Renal cortical epithelial cell (primary cell): ENCODE data around the gene KCMF1. TPM values are rescaled to one million over a fixed set of nuclear protein-coding genes. Genes with fewer than 3 reads are reported as not detected.

Source experiments
- DNase-seq: peaks from one replicate; pipeline ENCODE4 v3.0.0-alpha.2; 2011; ENCODE audit warnings: low read depth
- total RNA-seq: library from RNA; depleted of rRNA; stranded (reverse); fragments of >200 nt; gene quantifications from 2 replicates; pipeline ENCODE4 v1.2.3, GENCODE V29; 2014

The KCMF1 gene
- total RNA-seq, 1 donor from 2014 or later, result 109 TPM

- no peak for DNase-seq
Observed at GRCh38 chr2:85022232-85022631, 51.3 kb downstream of the KCMF1 start.

DNA sequence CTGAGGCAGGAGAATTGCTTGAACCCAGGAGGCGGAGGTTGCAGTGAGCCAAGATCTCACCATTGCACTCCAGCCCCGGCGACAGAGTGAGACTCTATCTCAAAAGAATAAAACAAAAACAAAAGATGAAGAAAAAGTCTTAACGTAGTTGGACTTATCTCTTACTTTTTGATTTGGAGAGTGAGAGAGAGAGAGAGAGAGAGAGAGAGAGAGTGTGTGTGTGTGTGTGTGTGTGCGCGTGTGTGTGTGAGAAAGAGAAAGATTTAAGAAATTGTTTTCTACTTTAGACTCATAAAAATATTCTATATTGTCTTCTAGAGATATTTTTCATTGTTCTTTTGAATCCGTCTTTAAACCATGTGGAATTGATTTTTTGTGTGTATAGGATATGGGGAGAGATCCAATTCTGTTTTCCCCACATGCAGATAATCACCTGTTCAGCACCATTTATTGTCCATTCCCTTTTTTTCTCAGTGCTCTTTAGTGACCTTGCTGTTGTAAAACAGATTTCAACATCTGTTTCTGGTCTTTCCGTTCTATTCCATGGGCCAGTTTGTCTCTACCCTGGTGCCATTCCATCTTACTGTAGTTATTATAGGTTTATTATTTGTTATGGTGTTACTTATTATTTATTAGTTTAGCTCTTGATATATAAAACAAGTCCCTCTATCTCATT lies 53.5 kb downstream of the KCMF1 start:
- DNase-seq, result no peak

GRCh38 chr2:85032621-85033020 lies 61.7 kb downstream of the KCMF1 start:
- DNase-seq, result no peak

DNA sequence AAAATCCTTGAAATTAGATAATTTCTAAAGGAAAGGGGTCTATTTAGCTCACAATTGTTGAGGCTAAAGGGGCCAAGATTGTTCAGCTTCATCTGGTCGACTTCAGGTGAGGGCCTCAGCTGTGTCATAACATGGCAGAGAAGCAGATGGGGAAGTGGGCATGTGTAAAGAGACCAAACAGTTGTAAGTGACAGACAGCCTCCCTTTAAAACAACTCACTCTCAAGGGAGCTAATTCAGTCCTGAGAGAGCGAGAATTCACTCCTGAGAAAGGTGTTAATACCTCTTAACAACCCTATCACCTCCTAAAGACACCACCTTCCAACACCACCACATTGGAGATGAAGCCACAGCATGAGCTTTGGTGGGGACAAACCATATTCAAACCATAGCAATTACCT lies 62.4 kb downstream of the KCMF1 start:
- no peak for DNase-seq

- no peak for DNase-seq
Observed at GRCh38 chr2:85034158-85034557, 63.2 kb downstream of the KCMF1 start.

DNA sequence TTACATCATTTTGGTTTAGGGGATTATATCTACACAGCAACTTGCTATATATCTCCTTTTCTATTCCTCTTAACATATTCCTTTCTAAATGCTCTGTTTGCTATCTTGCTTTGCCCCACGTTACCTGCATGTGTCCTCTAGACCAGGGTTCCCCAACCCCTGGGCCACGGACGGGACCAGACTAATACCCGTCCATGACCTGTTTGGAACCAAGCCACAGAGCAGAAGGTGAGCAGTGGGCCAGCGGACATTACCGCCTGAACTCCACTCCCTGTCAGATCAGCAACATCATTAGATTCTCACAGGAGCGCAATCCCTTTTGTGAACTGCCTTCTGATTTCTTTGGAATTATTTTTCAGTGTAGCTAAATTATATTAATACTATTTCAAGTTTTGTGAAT lies 66.7 kb downstream of the KCMF1 start:
- no peak for DNase-seq

DNA sequence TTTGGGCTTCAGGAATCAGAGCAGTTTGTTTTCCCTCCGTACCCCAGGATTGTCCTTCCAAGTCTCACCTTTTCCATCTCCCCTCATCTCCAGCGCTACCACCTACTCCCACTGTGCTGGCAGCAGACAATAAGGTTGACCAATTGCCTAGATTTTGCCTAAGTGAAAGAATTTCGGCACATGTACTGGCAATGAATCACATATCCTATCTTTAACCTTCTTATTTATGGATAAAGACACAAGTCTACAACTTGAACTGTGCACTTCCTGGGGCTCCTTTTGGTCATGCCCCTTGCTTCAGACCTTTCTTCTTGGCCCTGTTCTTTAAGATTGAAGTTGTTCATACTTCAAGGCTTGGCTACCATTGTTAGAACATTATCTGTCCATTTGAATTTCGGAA lies 71.4 kb downstream of the KCMF1 start:
- DNase-seq, result no peak

DNA sequence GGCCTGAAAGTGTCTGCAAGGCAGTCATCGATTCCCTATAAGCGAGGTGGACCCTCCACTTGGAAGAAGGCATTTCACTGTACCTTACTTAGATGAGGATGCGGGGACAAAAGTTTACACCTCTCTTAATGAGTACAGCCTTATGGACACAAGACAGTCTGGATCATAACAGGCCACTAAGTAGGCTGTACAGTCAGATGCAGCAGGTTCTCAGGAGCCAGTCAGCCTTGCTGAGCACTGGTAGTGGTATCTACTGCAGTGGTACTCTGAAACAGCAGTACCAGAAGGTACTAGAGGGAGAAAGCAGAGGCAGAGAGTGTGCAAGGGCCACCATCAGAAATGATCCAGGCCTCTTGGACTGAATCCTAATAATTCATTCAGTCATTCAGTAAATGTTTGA lies 77.6 kb downstream of the KCMF1 start:
- no peak for DNase-seq

- no peak for DNase-seq
Observed at GRCh38 chr2:85049236-85049635, 78.3 kb downstream of the KCMF1 start.

DNA sequence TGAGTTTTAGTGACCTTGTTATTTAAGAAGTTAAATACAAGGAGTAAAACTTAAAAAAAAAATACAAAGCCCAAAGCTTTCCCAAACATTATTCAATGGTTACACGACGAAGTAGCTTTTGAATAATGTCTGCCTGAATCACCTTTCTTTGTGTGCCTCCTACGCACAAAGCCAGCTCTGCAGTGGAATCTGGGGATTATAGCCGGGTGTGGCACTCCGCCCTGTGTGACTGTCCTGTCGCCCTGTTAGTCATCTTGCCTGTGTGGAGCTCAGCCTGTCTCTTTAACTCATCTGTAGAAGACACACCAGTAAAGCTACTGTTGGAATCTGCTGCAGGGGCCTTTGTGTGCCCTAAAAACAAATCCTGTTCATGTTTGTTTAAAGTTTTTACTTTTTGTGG lies 82.8 kb downstream of the KCMF1 start:
- DNase-seq, result peak; percentile 66

- no peak for DNase-seq
Observed at GRCh38 chr2:85057226-85057962, 86.4 kb downstream of the KCMF1 start.

DNA sequence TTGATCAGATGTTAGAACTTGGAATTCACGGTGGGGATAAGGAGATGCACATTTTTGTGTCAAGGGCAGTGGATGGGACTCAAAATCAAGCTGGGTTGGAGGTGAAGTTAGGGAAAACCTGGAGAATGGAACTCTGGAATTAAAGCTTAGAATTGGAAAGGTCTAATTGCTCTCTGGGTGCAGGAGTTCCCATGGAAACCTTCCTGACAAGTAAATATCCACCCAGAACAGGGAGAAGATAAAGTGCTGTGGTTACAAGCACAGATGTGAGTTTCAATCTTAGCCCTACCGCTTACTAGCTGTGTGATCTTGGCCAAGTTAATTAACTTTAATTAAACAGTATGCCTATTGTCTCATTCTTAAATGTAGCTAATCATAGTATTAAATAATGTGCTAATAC lies 90.9 kb downstream of the KCMF1 start:
- no peak for DNase-seq

GRCh38 chr2:85062565-85062964 lies 91.6 kb downstream of the KCMF1 start:
- DNase-seq, result no peak

DNA sequence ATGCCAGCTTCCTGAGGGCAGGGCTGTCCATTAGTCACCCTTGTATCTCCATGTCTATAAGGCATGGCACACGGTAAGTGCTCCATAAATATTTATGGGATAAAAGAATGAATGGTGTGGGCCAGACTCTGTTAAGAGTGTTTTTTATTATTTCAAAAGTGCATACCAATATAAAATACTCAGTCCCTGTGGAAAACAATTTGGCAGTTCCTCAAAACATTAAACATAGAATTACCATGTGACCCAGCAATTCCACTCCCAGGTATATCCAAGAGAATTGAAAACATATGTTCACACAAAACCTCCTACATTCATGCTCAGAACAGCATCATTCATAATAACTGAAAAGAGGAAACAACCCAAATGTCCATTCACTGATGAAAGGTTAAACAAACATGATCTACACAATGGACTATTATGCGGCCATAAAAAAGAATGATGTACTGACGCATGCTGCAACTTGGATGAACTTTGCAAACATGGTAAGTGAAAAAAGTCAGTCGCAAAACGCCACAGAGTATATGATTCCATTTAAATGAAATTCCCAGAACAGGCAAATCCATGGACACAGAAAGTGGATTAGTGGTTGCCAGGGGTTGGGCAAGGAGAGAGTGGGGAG lies 93.1 kb downstream of the KCMF1 start:
- DNase-seq, result no peak

GRCh38 chr2:85064927-85065577 lies 94.1 kb downstream of the KCMF1 start:
- no peak for DNase-seq

DNA sequence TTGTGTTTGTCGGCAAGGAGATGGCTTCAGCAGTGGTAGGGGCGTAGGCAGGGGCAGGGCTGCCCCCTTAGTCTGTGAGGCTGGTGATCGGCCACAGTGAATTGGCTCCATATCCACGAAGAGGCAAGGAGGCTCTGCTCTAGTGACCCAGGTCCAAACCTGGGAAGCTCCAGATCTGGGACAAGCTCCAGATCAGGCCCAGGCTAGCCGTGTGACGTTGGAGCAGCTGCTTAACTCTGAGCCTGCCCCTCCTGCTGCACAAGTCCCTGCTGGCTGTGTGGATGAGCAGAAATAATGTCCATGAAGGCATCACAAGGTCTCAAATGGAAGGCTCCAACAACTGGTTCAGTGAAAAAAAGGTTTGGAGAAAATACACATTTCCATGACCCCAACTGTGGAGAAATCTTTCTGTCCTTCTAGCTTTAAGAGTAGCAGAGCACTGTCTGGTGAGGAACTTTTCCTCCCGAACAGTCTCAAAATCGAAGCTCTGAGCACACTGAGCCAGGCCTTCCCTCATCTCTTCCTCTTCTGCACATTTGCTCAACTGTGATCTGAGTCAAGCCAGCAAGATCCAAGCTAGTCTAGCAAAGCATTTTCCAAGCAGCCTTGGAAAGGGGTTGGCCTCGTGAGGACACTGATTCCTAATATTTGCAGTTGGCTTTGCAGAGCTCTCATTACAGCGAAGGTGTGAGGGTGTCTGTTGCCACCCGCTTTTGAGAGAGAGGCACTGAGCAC lies 95.2 kb downstream of the KCMF1 start:
- DNase-seq, result no peak

DNA sequence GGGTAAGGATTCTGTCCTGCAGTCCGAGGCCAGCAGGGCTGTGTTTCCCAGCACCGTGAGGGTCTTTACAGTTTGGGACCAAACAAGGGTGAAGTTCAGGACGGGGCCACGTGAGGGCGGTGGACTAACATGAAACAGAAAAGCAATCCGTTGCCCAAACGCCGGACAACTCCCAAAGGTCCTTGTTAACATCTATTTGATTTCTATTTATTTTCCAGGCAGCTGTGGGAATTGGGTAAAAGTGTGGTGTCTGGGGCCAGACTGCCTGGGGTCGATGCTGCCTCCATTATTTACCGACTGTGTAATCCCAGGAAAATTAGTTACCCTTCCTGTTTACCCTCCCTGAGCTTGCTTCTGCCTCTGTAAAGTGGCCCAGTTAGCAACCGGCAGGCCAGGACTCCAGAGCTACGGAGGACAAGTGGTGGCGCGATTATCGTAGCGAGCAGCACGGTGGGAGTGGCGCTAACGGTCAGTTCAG lies 96.0 kb downstream of the KCMF1 start:
- peak; percentile 61 for DNase-seq

DNA sequence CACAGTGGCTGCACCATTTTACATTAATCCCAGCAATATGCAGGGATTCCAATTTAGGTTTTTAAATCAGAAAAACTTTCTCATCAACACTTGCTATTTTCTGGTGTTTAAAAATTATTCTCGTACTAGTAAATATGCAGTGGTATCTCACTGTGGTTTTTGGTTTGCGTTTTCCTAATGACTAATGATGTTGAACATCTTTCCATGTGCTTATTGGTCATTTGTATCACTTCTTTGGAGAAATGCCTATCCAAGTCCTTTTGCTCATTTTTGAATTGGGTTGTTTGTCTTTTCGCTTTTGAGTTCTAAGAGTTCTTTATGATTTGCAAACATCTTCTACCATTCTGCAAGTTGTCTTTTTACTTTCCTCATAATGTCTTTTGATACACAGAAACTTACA lies 100.1 kb downstream of the KCMF1 start:
- DNase-seq, result no peak

GRCh38 chr2:85073033-85073432 lies 102.1 kb downstream of the KCMF1 start:
- no peak for DNase-seq

- DNase-seq, result no peak
Observed at GRCh38 chr2:85076618-85077274, 105.8 kb downstream of the KCMF1 start.

GRCh38 chr2:85077859-85078419 lies 107.0 kb downstream of the KCMF1 start:
- no peak for DNase-seq
